Prostate gland (tissue), 2 donors: ENCODE results near the gene MPPED1. TPM values are rescaled to one million over a fixed set of nuclear protein-coding genes. Genes with fewer than 3 reads are reported as not detected.

Experiments
- DNase-seq: peaks from one replicate; pipeline ENCODE4 v3.0.0-alpha.2; 2019; ENCODE audit warnings: low spot score
- H3K27ac ChIP-seq, 2 donors: fragments of 200-600 bp; sonication (generic); 2 replicates each; pipeline ENCODE4 v1.5.1; 2017 to 2019
- H3K27me3 ChIP-seq: fragments of 200-600 bp; sonication (generic); replicated peaks from 2 replicates; pipeline ENCODE4 v1.5.1; 2019; ENCODE audit not compliant: insufficient read depth
- H3K36me3 ChIP-seq, 2 donors: fragments of 200-600 bp; sonication (generic); 1 replicate in 1 of 2; 2 replicates in 1 of 2; pipeline versions ENCODE4 v1.5.1 to v1.8.1; 2017 to 2019
- H3K4me1 ChIP-seq: fragments of 200-600 bp; sonication (generic); replicated peaks from 2 replicates; pipeline ENCODE4 v1.5.1; 2019
- H3K4me3 ChIP-seq, 2 donors: fragments of 200-600 bp; sonication (generic); 2 replicates each; pipeline ENCODE4 v1.5.1; 2017 to 2019
- H3K9me3 ChIP-seq: fragments of 200-600 bp; sonication (generic); 2 replicates; pipeline ENCODE4 v1.5.1; 2017
- POLR2A ChIP-seq: fragments of 450-650 bp; IDR thresholded peaks from one replicate; pipeline ENCODE4 v1.6.1; 2016; ENCODE audit warnings: antibody characterized with exemption, mild to moderate bottlenecking
- POLR2AphosphoS5 ChIP-seq: sonication (generic); formaldehyde crosslinking; IDR thresholded peaks from one replicate; pipeline ENCODE4 v1.6.1; 2017; ENCODE audit warnings: antibody characterized with exemption
- WGBS: methylation state at CpG from one replicate; pipeline ENCODE4 v1.1.5; 2018; 5-methylcytosine and 5-hydroxymethylcytosine counted together
- intact Hi-C: fragments of 100-400 bp; cut with DNase I; formaldehyde crosslinking; loops from one replicate; pipeline ENCODE4 v1.14.2; 2022
- total RNA-seq, 2 donors: library from RNA; depleted of rRNA; stranded (reverse); fragments of >200 nt; gene quantifications; one replicate each; pipeline ENCODE4 v1.1.0, GENCODE V29; 2016
- TF ChIP-seq, protein P1 (sequence below), 4 experiments: fragments of 200-600 bp in 2 of 4; fragments of 450-650 bp in 2 of 4; sonication (generic) in 2 of 4; IDR thresholded peaks; 1 replicate in 3 of 4; 2 replicates in 1 of 4; pipeline ENCODE4 v1.5.1; 2016 to 2019; ENCODE audit warnings: antibody characterized with exemption in 4 of 4, mild to moderate bottlenecking in 2 of 4, moderate library complexity in 2 of 4

Gene MPPED1
- total RNA-seq, 2 donors from 2014 or later: 0.77 to 6.4 TPM

DNA sequence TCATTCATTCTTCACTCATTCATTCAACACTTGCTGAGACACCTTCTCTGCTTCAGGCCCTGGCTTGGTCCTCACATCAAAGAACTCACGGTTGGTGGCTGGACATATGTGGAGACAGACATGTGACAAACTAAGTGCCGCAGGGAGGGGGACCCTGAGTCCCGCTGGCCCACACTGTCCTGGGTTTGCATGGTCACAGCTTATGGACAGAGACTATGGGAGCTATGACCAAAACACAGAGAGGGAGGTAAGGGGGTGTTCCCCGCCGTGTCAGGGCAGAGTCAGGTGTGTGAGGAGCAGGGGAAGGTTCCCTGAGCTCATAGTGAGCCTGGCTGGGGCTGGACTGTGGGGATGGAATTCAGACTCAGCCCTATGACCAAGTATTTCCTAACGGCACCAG lies 123.1 kb downstream of the MPPED1 start:
- no peak overlapping the region for H3K27ac ChIP-seq
- WGBS: 91% methylated on average over 6 of the region's 6 CpGs
- H3K4me3 ChIP-seq: no peak overlapping the region
- DNase-seq: no peak
- no peaks in the 10 kb centered on the region for H3K9me3 ChIP-seq
- H3K36me3 ChIP-seq: no peaks in the 10 kb centered on the region
- H3K27me3 ChIP-seq: no peaks in the 10 kb centered on the region
- intact Hi-C loops: no loop called here
- H3K4me1 ChIP-seq: no peaks in the 10 kb centered on the region
- TF ChIP-seq, protein P1, sequence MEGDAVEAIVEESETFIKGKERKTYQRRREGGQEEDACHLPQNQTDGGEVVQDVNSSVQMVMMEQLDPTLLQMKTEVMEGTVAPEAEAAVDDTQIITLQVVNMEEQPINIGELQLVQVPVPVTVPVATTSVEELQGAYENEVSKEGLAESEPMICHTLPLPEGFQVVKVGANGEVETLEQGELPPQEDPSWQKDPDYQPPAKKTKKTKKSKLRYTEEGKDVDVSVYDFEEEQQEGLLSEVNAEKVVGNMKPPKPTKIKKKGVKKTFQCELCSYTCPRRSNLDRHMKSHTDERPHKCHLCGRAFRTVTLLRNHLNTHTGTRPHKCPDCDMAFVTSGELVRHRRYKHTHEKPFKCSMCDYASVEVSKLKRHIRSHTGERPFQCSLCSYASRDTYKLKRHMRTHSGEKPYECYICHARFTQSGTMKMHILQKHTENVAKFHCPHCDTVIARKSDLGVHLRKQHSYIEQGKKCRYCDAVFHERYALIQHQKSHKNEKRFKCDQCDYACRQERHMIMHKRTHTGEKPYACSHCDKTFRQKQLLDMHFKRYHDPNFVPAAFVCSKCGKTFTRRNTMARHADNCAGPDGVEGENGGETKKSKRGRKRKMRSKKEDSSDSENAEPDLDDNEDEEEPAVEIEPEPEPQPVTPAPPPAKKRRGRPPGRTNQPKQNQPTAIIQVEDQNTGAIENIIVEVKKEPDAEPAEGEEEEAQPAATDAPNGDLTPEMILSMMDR (IDR thresholded peaks at IDR 0.05): no peak
- no peak for TF ChIP-seq POLR2A
- no peak for TF ChIP-seq POLR2AphosphoS5

DNA sequence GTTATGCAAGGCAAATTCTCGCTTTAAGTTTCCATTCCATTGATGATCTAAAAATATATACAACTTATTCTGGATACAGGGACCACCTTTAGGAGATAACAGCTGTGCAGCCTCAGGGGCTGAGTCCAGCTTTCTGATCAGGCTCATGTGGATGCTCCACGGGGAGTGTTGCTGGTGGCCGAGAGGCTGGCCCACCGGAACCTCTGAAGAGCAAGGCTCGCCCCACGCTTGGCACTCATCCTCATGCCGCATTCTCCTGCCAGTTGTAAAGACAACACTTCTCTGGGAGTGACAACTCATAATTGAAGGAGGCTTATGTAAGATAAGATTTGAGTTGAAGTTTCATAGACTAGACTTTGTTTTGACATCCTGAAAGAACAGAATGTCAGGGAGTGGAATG lies 123.5 kb downstream of the MPPED1 start:
- intact Hi-C loops: no loop called here
- Histone ChIP-seq H3K27me3 (no peaks in the 10 kb centered on the region), H3K27ac (no peak overlapping the region), H3K9me3 (no peaks in the 10 kb centered on the region), H3K4me1 (no peaks in the 10 kb centered on the region), H3K4me3 (no peak overlapping the region), H3K36me3 (no peaks in the 10 kb centered on the region)
- no peak for DNase-seq
- 81% methylated on average over 7 of the region's 7 CpGs for WGBS
- TF ChIP-seq POLR2A (no peak), POLR2AphosphoS5 (no peak)
- TF ChIP-seq, protein P1 (IDR thresholded peaks at IDR 0.05): no peak

DNA sequence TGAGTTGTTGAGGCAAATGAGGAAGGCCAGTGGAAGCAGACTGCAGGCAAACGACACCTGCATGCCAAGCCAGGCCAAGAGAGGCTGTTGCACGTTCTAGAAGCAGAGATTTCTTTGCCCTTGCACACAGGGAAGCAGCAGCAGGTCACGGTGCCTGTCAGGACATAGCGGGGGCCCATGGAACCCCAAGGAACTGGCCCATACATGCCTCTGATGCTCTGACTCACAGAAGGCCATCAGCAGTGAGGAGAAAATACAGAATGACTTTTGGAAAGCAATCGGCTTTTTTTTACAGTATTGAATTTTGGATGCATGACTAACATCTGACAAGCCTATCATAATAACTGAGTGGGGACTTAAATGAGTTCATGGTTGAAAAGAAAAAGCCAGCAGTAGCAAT lies 123.9 kb downstream of the MPPED1 start:
- Histone ChIP-seq H3K27ac (no peak overlapping the region), H3K4me1 (no peaks in the 10 kb centered on the region), H3K4me3 (no peak overlapping the region), H3K9me3 (no peaks in the 10 kb centered on the region), H3K36me3 (no peaks in the 10 kb centered on the region), H3K27me3 (no peaks in the 10 kb centered on the region)
- WGBS: 50% methylated on average over 5 of the region's 5 CpGs
- TF ChIP-seq, protein P1 (IDR thresholded peaks at IDR 0.05): no peak
- no peak for TF ChIP-seq POLR2A
- TF ChIP-seq POLR2AphosphoS5: no peak
- DNase-seq: no peak
- intact Hi-C loops: no loop called here

DNA sequence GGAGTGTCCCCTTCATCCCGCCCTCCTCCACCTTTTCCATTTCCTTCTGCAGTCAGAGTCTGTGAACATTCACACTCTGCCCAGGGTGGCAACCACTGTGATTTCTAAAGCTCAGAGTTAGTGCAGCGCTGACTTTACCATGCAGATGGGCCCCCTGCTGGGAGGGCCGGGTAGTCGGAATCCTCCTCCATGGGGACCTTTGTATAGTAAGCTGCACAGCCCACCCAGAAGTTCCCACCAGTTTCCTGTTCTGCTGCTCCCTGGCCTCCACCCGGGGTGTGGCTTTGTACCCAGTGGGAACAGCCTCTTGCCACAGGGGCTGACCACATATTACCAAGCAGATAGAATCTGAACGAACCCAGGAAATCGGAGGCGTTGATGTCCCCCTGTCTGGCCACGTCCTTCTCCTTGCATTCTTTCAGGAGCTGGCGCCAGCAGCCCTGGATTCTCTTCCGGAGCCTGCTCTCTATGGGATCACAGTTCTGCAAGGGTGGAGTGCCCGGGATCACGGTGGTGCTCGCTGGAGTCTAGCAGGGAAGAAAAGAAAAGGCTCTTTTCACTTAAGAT lies 125.3 kb downstream of the MPPED1 start:
- no peaks in the 10 kb centered on the region for H3K27me3 ChIP-seq
- intact Hi-C loops: no loop called here
- no peaks in the 10 kb centered on the region for H3K36me3 ChIP-seq
- WGBS: 95% methylated on average over 14 of the region's 14 CpGs
- TF ChIP-seq, protein P1 (IDR thresholded peaks at IDR 0.05): no peak
- no peak for TF ChIP-seq POLR2AphosphoS5
- TF ChIP-seq POLR2A: no peak
- H3K4me1 ChIP-seq: no peaks in the 10 kb centered on the region
- no peak overlapping the region for H3K4me3 ChIP-seq
- H3K9me3 ChIP-seq: no peaks in the 10 kb centered on the region
- DNase-seq: no peak
- H3K27ac ChIP-seq: no peak overlapping the region
